HG03064 (cell line): Measurements from ENCODE around the gene ATG4C.

Source experiments
- ATAC-seq: cut with Tn5 transposase; IDR thresholded peaks from one replicate; pipeline ENCODE4 v1.9.1; 2021; ENCODE audit warnings: low read depth; ENCODE audit not compliant: unreplicated experiment

ATG4C gene

GRCh38 chr1:62834400-62834961 lies 50.5 kb downstream of the ATG4C start:
- no peak for ATAC-seq

- no peak for ATAC-seq
These were observed 53.1 kb downstream of the ATG4C start for GRCh38 chr1:62836856-62837540.

- no peak for ATAC-seq
These were observed 56.6 kb downstream of the ATG4C start for GRCh38 chr1:62840555-62840954.

DNA sequence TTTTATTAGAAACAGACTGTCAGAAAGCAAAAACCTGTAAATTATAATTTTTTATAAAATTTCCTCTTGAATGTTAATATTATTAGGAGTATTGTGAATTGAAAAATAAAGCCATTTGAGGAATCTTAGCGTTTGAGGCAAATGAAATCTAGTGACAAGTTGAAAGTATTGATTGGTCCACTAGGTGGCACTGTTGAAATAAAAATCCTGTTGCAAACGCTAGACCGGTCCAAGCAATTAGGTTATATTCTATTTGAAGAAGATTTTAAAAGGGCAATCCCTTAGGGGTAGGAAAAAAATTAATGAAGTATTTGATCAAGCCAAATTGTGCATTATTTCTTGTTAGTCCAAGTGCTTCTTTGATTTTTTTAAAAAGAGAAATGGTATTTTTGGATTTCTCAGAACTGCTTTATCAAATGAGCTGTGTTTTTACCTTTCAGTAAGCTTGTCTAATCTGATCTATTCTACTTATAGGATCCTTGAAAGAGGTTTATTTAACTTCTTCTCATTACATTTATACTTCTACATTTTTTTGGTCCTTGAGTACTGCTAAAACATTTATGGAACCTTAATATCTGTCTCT lies 57.7 kb downstream of the ATG4C start:
- no peak for ATAC-seq

GRCh38 chr1:62844030-62844429 lies 60.1 kb downstream of the ATG4C start:
- ATAC-seq: no peak

DNA sequence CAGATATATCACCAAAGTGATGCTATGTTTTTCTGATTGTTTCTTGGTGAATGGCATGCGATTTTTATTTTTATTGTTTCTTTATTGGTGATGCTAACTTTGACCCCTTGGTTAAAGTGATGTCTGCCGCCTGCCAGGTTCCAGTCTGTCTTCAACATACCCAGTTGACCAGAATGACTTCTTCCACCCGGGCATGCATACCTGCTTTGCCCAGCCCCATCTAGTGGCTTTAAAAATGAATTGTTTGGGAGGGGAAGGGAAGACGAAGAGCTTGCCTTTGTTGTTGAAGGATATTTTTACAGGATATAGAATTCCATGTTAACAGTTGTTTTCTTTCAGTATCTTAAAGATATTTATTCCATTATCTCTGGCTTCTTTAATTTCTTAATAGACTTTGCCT lies 65.1 kb downstream of the ATG4C start:
- ATAC-seq: no peak

DNA sequence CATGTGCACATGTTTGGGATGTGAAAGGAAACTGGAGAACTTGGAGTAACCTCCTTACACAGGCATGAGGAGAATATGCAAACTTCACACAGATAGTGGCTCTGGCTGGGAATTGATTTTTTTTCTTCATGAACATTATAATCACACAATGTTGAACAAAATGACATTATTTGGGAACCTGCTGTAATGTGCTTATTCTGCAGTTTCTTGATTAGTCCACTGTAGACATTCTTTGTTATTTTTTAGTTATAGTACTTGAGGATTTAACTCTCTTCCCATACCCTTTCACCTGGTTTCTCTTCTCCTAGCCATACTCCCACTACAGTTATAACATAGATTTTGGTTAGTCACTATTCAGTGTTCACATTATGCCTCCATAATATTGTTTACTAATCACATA lies 68.3 kb downstream of the ATG4C start:
- no peak for ATAC-seq

GRCh38 chr1:62856960-62857359 lies 73.0 kb downstream of the ATG4C start:
- no peak for ATAC-seq

DNA sequence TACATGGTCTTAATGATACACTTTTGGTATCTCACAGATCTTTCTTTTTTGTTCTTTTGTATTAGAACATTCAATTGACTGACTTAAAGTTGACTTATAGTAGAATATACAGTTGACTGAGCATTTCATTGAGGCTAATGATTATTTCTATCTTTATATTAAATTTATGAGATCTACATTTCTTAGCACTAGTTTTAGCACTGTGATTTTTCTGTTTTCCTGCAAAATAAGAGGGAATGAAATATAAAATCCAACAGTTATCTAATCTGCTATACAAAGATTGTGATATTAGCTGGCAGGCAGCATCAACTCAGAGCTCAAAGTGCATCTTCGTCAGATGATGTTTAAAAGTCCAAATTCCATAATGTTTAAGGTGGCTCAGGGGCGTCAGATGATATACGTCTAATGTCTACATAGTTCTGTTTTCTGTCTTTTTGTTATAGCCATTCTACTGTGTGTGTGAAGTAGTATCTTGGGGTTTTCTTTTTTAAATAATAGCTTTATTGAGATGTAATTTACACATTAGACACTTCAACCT lies 85.4 kb downstream of the ATG4C start:
- no peak for ATAC-seq

DNA sequence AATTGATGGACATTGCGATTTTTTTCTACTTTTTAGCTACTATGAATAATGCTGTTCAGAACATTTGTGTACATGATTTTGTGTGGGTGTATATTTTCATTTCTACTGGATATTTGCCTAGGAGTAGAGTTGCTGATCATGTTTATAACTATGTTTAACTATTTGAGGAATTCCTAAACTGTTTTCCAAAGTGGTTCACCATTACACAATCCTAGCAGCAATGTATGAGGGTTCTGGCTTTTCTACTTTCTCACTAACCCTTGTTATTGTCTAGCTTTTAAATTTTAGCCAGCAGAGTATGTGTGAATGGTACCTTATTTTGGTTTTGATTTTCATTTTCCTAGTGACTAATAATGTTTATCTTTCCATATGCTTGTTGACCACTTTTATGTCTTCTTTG lies 86.2 kb downstream of the ATG4C start:
- no peak for ATAC-seq

- ATAC-seq: no peak
These were observed 91.7 kb downstream of the ATG4C start for GRCh38 chr1:62875676-62876075.

- ATAC-seq: no peak
These were observed 92.6 kb downstream of the ATG4C start for GRCh38 chr1:62876535-62876934.

GRCh38 chr1:62877579-62877978 lies 93.6 kb downstream of the ATG4C start:
- ATAC-seq: no peak

- ATAC-seq: no peak
These were observed 96.0 kb downstream of the ATG4C start for GRCh38 chr1:62879962-62880361.

DNA sequence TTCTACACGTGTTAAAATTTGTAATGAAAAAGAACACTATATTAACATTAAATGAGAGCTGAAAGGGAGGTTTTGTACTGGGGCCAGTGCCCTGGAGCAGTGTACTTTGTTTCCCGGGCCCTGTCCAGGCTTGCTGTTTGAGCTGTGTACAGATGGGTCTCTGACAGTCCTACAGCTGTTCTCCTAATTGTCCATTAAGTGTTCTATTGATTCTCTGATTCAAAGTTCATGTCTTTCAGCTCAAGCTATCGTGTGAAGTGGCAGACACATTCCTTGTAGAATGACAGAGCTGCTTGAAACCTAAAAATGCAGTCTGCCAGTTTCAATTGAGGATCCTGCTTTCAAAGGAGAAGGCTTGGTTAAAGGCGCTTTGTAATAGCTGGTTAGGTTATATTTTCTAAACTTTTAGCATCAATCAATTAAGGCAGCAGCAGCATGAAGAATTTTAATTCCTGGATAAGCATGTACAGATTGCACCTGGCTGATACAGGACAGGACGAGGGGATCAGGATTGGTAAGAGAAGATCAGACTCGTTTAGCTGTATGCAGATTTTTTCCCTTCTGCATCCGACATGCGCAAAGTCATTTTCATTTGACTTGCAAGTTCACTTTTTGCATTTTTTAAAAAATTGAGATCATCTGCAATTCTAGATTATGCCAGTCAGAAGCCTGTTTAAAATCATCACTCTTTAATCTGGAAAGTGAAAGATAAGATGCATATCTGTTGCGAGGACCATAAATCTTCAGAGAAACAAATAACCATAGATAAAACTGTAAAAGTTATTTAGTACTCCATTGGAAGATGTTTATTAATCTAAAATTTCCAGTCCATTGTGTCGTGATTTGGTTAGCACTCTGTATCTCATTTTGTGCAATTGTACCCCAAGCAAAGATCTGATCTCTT lies 98.5 kb downstream of the ATG4C start:
- ATAC-seq: no peak

GRCh38 chr1:62884156-62884740 lies 100.3 kb downstream of the ATG4C start:
- no peak for ATAC-seq

DNA sequence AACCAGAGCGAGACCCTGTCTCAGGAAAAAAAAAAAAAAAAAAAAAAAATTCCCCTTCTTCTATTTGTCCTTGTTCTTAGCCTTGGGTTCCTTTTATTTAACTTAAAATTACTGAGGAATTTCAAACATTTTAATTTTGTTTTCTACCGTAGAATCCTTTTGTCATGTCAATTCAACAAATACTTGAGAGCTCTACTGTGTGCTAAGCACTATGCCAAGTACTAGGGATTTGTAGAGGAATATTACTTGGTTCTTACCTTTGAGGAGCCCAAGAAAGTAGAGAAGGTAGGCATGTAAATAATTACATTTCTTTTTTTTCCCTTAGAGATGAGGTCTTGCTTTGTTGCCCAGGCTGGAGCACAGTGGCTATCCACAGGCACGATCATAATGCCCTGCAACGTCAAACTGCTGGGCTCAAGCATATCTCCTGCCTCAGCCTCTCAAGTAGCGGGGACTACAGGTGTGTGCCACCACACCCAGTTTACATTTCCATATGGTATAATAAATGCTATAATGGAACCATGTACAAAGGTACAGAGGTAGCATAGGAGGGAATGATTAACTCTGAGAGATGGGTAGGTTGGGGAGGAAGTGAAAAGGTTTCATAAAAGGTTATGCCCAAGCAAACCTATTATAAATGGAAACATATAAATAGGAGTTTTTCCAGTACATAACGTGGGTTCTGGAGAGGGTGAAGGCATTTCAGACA lies 104.0 kb downstream of the ATG4C start:
- ATAC-seq: no peak

DNA sequence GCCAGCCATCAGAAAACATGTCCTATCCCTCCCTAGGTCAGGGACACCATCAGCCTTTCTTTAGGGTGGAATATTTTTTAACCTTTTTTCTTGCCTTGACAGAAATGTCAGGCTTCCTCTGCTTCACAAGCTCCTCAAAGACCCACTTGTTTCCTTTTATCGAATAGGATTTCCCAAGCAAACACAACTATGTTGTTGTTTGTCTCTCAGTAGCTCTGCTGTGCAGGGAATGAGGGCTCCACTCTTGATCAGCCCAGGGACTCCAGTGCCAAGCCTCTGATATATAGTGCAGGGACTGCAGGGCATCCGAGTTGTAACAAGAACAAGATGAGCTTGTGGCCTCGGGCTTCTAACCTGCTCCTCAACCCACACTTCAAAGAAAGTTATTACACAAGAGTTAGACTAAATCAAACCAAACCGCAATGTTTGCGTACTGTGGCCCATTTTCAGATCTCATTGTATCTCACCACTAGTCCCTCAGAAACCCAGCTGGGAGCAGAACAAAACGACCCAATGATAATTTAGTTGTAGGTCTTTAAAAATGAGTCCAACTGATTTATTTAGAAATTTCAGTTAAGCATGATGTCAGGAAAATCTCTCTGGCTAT lies 108.1 kb downstream of the ATG4C start:
- ATAC-seq: no peak

DNA sequence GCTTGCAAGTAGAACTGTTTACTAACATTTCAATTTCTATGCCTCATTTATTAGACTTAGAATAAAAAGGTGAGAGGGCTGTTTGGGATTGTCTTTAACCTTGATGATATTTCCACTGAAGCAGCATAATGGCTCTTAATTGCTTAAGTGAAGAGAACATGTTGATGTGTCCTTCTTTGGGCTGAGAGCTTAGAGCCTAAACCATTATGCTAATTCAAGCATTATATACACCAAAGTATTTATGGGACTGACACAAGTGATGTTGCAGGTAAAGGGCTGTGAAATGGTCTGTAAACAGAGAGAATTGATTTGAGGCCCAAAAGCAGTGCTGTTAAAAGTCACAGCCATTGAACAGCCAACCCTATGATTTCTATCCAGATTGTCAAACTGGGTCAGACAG lies 113.9 kb downstream of the ATG4C start:
- no peak for ATAC-seq

GRCh38 chr1:62900566-62900965 lies 116.6 kb downstream of the ATG4C start:
- ATAC-seq: no peak
